GM12891 (cell line): ENCODE data around the gene RHEX.

ENCODE experiments used
- POLR2A ChIP-seq: IDR thresholded peaks from 2 replicates; pipeline ENCODE4 v1.6.1; 2011; ENCODE audit warnings: low read depth, low read length, control low read depth
- POLR2AphosphoS5 ChIP-seq: IDR thresholded peaks from 2 replicates; pipeline ENCODE4 v1.6.1; 2011; ENCODE audit warnings: low read depth, low read length, control low read depth
- SPI1 ChIP-seq: IDR thresholded peaks from 2 replicates; pipeline ENCODE4 v1.6.1; 2011; ENCODE audit warnings: low read depth, low read length, control low read depth
- TAF1 ChIP-seq: IDR thresholded peaks from 2 replicates; pipeline ENCODE4 v1.6.1; 2011; ENCODE audit warnings: low read depth, low read length, control low read depth

DNA sequence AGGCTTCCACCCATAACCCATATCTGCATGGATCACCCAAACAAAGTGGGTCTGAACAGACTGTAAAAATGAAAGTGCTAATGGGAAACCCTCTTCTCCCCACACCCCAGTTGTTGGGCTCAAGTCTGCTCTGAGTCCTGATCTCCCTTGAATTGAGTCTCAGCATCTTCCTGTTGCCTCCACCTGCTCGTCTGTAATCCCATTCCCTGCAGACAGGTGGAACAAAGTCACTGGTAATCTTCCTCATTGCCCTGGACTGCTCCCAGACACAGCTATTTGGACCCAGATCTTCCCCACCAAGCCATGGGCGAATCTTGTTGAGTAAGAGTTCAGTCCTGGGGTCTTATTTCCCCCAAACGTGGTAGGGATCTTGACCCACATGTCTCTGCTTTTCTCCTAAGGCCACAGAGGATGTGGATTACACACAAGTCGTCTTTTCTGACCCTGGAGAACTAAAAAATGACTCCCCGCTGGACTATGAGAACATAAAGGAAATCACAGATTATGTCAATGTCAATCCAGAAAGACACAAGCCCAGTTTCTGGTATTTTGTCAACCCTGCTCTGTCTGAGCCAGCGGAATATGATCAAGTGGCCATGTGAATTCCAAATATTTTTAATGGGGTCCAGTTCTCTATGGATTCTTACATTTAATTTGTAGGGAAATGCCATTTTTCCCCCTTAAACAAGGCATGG, 48.5 kb downstream of the RHEX start:
- TF ChIP-seq POLR2A (no peak), POLR2AphosphoS5 (no peak), TAF1 (no peak), SPI1 (no peak)
